Esophagus muscularis mucosa (tissue), 3 donors: Measurements from ENCODE around the gene HOMER2.

Experiments used
- POLR2A ChIP-seq: fragments of 450-650 bp; IDR thresholded peaks from one replicate; pipeline ENCODE4 v1.6.1; 2017; ENCODE audit warnings: antibody characterized with exemption, moderate library complexity, mild to moderate bottlenecking, low read depth
- POLR2AphosphoS5 ChIP-seq, 2 donors: sonication (generic); formaldehyde crosslinking; IDR thresholded peaks; one replicate each; pipeline ENCODE4 v1.6.1; 2017; ENCODE audit warnings: antibody characterized with exemption in 2 of 2
- TF ChIP-seq, protein P1 (sequence below), 3 experiments: fragments of 200-600 bp in 2 of 3; fragments of 450-650 bp in 1 of 3; sonication (generic) in 2 of 3; IDR thresholded peaks; one replicate each; pipeline ENCODE4 v1.5.1; 2017 to 2019; ENCODE audit warnings: antibody characterized with exemption in 3 of 3, mild to moderate bottlenecking in 2 of 3, moderate library complexity in 1 of 3

DNA sequence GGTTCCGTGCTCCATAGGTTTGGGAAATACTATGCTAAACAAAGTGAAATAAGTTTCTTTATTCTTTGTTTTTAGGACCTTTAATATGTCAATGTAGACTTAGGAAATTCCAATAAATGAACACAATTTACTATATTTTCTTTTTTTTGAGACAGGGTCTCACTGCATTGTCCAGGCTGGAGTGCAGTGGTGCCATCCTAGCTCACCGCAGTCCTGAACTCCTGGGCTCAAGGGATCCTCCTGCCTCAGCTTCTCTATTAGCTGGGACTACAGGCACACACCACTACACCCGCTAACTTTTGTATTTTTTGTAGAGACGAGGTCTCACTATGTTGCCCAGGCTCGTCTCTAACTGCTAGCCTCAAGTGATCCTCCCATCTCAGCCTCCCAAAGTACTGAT is 12.4 kb upstream of the HOMER2 start:
- TF ChIP-seq, protein P1, sequence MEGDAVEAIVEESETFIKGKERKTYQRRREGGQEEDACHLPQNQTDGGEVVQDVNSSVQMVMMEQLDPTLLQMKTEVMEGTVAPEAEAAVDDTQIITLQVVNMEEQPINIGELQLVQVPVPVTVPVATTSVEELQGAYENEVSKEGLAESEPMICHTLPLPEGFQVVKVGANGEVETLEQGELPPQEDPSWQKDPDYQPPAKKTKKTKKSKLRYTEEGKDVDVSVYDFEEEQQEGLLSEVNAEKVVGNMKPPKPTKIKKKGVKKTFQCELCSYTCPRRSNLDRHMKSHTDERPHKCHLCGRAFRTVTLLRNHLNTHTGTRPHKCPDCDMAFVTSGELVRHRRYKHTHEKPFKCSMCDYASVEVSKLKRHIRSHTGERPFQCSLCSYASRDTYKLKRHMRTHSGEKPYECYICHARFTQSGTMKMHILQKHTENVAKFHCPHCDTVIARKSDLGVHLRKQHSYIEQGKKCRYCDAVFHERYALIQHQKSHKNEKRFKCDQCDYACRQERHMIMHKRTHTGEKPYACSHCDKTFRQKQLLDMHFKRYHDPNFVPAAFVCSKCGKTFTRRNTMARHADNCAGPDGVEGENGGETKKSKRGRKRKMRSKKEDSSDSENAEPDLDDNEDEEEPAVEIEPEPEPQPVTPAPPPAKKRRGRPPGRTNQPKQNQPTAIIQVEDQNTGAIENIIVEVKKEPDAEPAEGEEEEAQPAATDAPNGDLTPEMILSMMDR (IDR thresholded peaks at IDR 0.05) = no peak
- TF ChIP-seq POLR2A (no peak), POLR2AphosphoS5 (IDR thresholded peaks at IDR 0.05) (no peak)
